ENCODE data around the gene KCNK18. TPM values are rescaled to one million over a fixed set of nuclear protein-coding genes. Genes with fewer than 3 reads are reported as not detected.

Gene KCNK18
- total RNA-seq, 1 experiment from 2014 or later: not detected

- WGBS (ENCODE audit: extremely low coverage, insufficient read length, low lambda C conversion rate): no CpG with 5 or more reads among the region's 9 CpGs
Observed at GRCh38 chr10:117254338-117254737, 57.0 kb downstream of the KCNK18 start.

More at GRCh38 chr10:117254338-117254737, 57.0 kb downstream of the KCNK18 start:
- no peak overlapping the region for H3T11ph ChIP-seq (ENCODE audit: low read length)
- no peak overlapping the region for H2BK12ac ChIP-seq (ENCODE audit: insufficient read length, low read depth, low read length)
- H3K79me1 ChIP-seq (ENCODE audit: insufficient read depth, low read depth, low read length, poor library complexity, severe bottlenecking): no peaks in the 10 kb centered on the region
- Mint-ChIP-seq H3K36me3 (ENCODE audit: insufficient read depth in 1 of 3, low read depth in 3 of 3) (no peaks in the 10 kb centered on the region), H3K4me3 (no peak overlapping the region), H3K27ac (no peak overlapping the region), H3K27me3 (ENCODE audit: low read depth) (no peaks in the 10 kb centered on the region), H3K4me1 (peaks cover 16 to 29% of the 10 kb centered on the region in 2 experiments), H3K9me3 (no peaks in the 10 kb centered on the region)
- no peak overlapping the region for H4K8ac ChIP-seq (replicated peaks; ENCODE audit: insufficient read length, low read depth, low read length)
- H4K91ac ChIP-seq (ENCODE audit: insufficient read length, low read depth, low read length): no peak overlapping the region
- H3K23me2 ChIP-seq (ENCODE audit: insufficient read length, low read depth, low read length, poor library complexity, severe bottlenecking): no peaks in the 10 kb centered on the region
- H3K4ac ChIP-seq (ENCODE audit: low read depth, low read length): no peak overlapping the region
- H3K27me3 ChIP-seq (ENCODE audit: insufficient read depth, low read length): no peaks in the 10 kb centered on the region
- no peak overlapping the region for H3K27ac ChIP-seq (ENCODE audit: insufficient read length, low read depth, low read length)
- H2BK120ac ChIP-seq (ENCODE audit: low read depth, low read length, poor library complexity, severe bottlenecking): no peak overlapping the region
- no peak overlapping the region for H2BK20ac ChIP-seq (ENCODE audit: low read depth, low read length, poor library complexity, severe bottlenecking)
- H3K79me2 ChIP-seq (ENCODE audit: insufficient read depth, low read length): no peaks in the 10 kb centered on the region
- no peaks in the 10 kb centered on the region for H3K4me1 ChIP-seq (ENCODE audit: insufficient read depth, low read length)
- H3K9ac ChIP-seq (ENCODE audit: extremely low read depth, insufficient read length, low read length): no peak overlapping the region
- H4K20me1 ChIP-seq (ENCODE audit: control insufficient read depth, insufficient read depth, insufficient read length): no peaks in the 10 kb centered on the region
- H2BK5ac ChIP-seq (ENCODE audit: insufficient read length, low read length): no peak overlapping the region
- H2AK5ac ChIP-seq (ENCODE audit: insufficient read length, low read length): no peak overlapping the region
- H4K5ac ChIP-seq (ENCODE audit: insufficient read length, low read depth, low read length): no peak overlapping the region
- DNase-seq: peak; percentile 15
- H3K18ac ChIP-seq (ENCODE audit: insufficient read length, low read depth, low read length): no peak overlapping the region
- H3K23ac ChIP-seq (ENCODE audit: insufficient read length, low read depth, low read length): no peak overlapping the region
- H2AFZ ChIP-seq (ENCODE audit: low read length): no peak overlapping the region
- TF ChIP-seq CTCF (conservative IDR thresholded peaks at IDR 0.05): no peak
- H3K9me3 ChIP-seq (ENCODE audit: control insufficient read depth, low read depth, low read length): no peaks in the 10 kb centered on the region
- H3K56ac ChIP-seq (ENCODE audit: insufficient read length, low read depth, low read length): no peak overlapping the region
- no peak overlapping the region for H3K4me2 ChIP-seq (ENCODE audit: insufficient read depth, insufficient read length, low read length)
- H3K14ac ChIP-seq (ENCODE audit: insufficient read depth, low read length): no peak overlapping the region
- no peak overlapping the region for H2BK15ac ChIP-seq (ENCODE audit: low read depth, low read length)

All from H9 (cell line).